Measurements from ENCODE around the gene MYL9. TPM values are rescaled to one million over a fixed set of nuclear protein-coding genes. Genes with fewer than 3 reads are reported as not detected.
"Not testable (repeated sequence)": the region's sequence is repeated elsewhere in the genome, so short reads cannot be mapped to it uniquely, and the experiment has no call there.

Gene MYL9
- total and polyA plus RNA-seq, 2 donors (not counting 1 experiment from before 2014, with no cell fraction given): 25.4 to 457 TPM

GRCh38 chr20:36521526-36521925 is 19.8 kb upstream of the MYL9 start:
- no peak for DNase-seq (ENCODE audit: low read depth in 2 of 2)
- Histone ChIP-seq H3K4me1 (ENCODE audit: control insufficient read depth, extremely low read depth, insufficient read depth, low read length) (no peaks in the 10 kb centered on the region), H2AFZ (ENCODE audit: low read length) (no peak overlapping the region), H3K79me2 (ENCODE audit: control insufficient read depth, insufficient read depth, low read length) (peaks cover 1% of the 10 kb centered on the region), H3K9ac (ENCODE audit: insufficient read depth, low read length) (no peak overlapping the region), H3K9me3 (ENCODE audit: control insufficient read depth, insufficient read depth, low read depth, low read length) (no peaks in the 10 kb centered on the region), H3K27ac (ENCODE audit: insufficient read depth, low read length) (no peak overlapping the region), H3K27me3 (ENCODE audit: control insufficient read depth, insufficient read depth, low read length) (no peaks in the 10 kb centered on the region), H3K4me3 (replicated peaks in 1 of 4; ENCODE audit: control extremely low read depth in 1 of 4, insufficient read depth in 1 of 4, low read depth in 3 of 4, low read length in 4 of 4) (no peak overlapping the region), H4K20me1 (ENCODE audit: control insufficient read depth, extremely low read depth, insufficient read depth, low read length) (no peaks in the 10 kb centered on the region), H3K4me2 (ENCODE audit: extremely low read depth, insufficient read depth, low read length) (no peak overlapping the region), H3K36me3 (ENCODE audit: control insufficient read depth, insufficient read depth, low read length) (peaks cover 18% of the 10 kb centered on the region)
- no peak for TF ChIP-seq EZH2 (IDR thresholded peaks at IDR 0.05; ENCODE audit: low read length, missing control alignments)
- TF ChIP-seq, protein P1, sequence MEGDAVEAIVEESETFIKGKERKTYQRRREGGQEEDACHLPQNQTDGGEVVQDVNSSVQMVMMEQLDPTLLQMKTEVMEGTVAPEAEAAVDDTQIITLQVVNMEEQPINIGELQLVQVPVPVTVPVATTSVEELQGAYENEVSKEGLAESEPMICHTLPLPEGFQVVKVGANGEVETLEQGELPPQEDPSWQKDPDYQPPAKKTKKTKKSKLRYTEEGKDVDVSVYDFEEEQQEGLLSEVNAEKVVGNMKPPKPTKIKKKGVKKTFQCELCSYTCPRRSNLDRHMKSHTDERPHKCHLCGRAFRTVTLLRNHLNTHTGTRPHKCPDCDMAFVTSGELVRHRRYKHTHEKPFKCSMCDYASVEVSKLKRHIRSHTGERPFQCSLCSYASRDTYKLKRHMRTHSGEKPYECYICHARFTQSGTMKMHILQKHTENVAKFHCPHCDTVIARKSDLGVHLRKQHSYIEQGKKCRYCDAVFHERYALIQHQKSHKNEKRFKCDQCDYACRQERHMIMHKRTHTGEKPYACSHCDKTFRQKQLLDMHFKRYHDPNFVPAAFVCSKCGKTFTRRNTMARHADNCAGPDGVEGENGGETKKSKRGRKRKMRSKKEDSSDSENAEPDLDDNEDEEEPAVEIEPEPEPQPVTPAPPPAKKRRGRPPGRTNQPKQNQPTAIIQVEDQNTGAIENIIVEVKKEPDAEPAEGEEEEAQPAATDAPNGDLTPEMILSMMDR (conservative IDR thresholded peaks at IDR 0.05 in 1 of 2, IDR thresholded peaks at IDR 0.05 in 1 of 2; ENCODE audit: low read depth in 1 of 2, low read length in 2 of 2): no peak

GRCh38 chr20:36522412-36522811 is 18.9 kb upstream of the MYL9 start:
- peaks cover 24% of the 10 kb centered on the region for H3K36me3 ChIP-seq (ENCODE audit: control insufficient read depth, insufficient read depth, low read length)
- not testable (repeated sequence) for H3K27me3 ChIP-seq (ENCODE audit: control insufficient read depth, insufficient read depth, low read length); H3K27ac ChIP-seq (ENCODE audit: insufficient read depth, low read length); DNase-seq (ENCODE audit: low read depth in 2 of 2); H2AFZ ChIP-seq (ENCODE audit: low read length); H3K9ac ChIP-seq (ENCODE audit: insufficient read depth, low read length); H3K9me3 ChIP-seq (ENCODE audit: control insufficient read depth, insufficient read depth, low read depth, low read length); H3K4me1 ChIP-seq (ENCODE audit: control insufficient read depth, extremely low read depth, insufficient read depth, low read length); H3K79me2 ChIP-seq (ENCODE audit: control insufficient read depth, insufficient read depth, low read length); H4K20me1 ChIP-seq (ENCODE audit: control insufficient read depth, extremely low read depth, insufficient read depth, low read length); H3K4me3 ChIP-seq (replicated peaks in 1 of 4; ENCODE audit: control extremely low read depth in 1 of 4, insufficient read depth in 1 of 4, low read depth in 3 of 4, low read length in 4 of 4); H3K4me2 ChIP-seq (ENCODE audit: extremely low read depth, insufficient read depth, low read length)

GRCh38 chr20:36523341-36523740 is 18.0 kb upstream of the MYL9 start:
- H4K20me1 ChIP-seq (ENCODE audit: control insufficient read depth, extremely low read depth, insufficient read depth, low read length): no peaks in the 10 kb centered on the region
- no peaks in the 10 kb centered on the region for H3K9me3 ChIP-seq (ENCODE audit: control insufficient read depth, insufficient read depth, low read depth, low read length)
- peaks cover 1% of the 10 kb centered on the region for H3K79me2 ChIP-seq (ENCODE audit: control insufficient read depth, insufficient read depth, low read length)
- no peak overlapping the region for H3K4me2 ChIP-seq (ENCODE audit: extremely low read depth, insufficient read depth, low read length)
- H3K27ac ChIP-seq (ENCODE audit: insufficient read depth, low read length): no peak overlapping the region
- no peak overlapping the region for H3K4me3 ChIP-seq (replicated peaks in 1 of 4; ENCODE audit: control extremely low read depth in 1 of 4, insufficient read depth in 1 of 4, low read depth in 3 of 4, low read length in 4 of 4)
- H3K4me1 ChIP-seq (ENCODE audit: control insufficient read depth, extremely low read depth, insufficient read depth, low read length): no peaks in the 10 kb centered on the region
- DNase-seq (ENCODE audit: low read depth in 2 of 2): peak in 1 of 2 donors; percentile 49
- H3K27me3 ChIP-seq (ENCODE audit: control insufficient read depth, insufficient read depth, low read length): no peaks in the 10 kb centered on the region
- no peak overlapping the region for H2AFZ ChIP-seq (ENCODE audit: low read length)
- TF ChIP-seq, protein P1 (conservative IDR thresholded peaks at IDR 0.05 in 1 of 2, IDR thresholded peaks at IDR 0.05 in 1 of 2; ENCODE audit: low read depth in 1 of 2, low read length in 2 of 2): no peak
- no peak for TF ChIP-seq EZH2 (IDR thresholded peaks at IDR 0.05; ENCODE audit: low read length, missing control alignments)
- no peak overlapping the region for H3K9ac ChIP-seq (ENCODE audit: insufficient read depth, low read length)
- peaks cover 26% of the 10 kb centered on the region for H3K36me3 ChIP-seq (ENCODE audit: control insufficient read depth, insufficient read depth, low read length)

Data from fibroblast of lung (primary cell).